Muscle layer of duodenum (tissue), 2 donors: Measurements from ENCODE around the gene KIF26A.
"Not testable (repeated sequence)": the region's sequence is repeated elsewhere in the genome, so short reads cannot be mapped to it uniquely, and the experiment has no call there.

Source experiments
- H3K27ac ChIP-seq: one replicate; pipeline ENCODE4 v1.7.0; 2013; ENCODE audit warnings: mild to moderate bottlenecking, low read length
- H3K27me3 ChIP-seq: one replicate; pipeline ENCODE4 v1.7.0; 2013; ENCODE audit warnings: low read depth, mild to moderate bottlenecking, control low read depth, low read length
- H3K36me3 ChIP-seq, 2 donors: one replicate each; pipeline ENCODE4 v1.7.0; 2013; ENCODE audit warnings: low read length in 2 of 2, control low read depth in 1 of 2, mild to moderate bottlenecking in 1 of 2; ENCODE audit not compliant: insufficient read depth in 2 of 2, control insufficient read depth in 1 of 2
- H3K4me1 ChIP-seq, 2 donors: one replicate each; pipeline ENCODE4 v1.7.0; 2013; ENCODE audit warnings: low read length in 2 of 2, mild to moderate bottlenecking in 2 of 2, control low read depth in 1 of 2, moderate library complexity in 1 of 2; ENCODE audit not compliant: insufficient read depth in 2 of 2, control insufficient read depth in 1 of 2
- H3K4me3 ChIP-seq, 2 donors: one replicate each; pipeline ENCODE4 v1.7.0; 2013; ENCODE audit warnings: low read length in 2 of 2, low read depth in 1 of 2, mild to moderate bottlenecking in 1 of 2
- H3K9me3 ChIP-seq, 2 donors: one replicate each; pipeline ENCODE4 v1.7.0; 2013; ENCODE audit warnings: low read length in 2 of 2, control low read depth in 1 of 2, mild to moderate bottlenecking in 1 of 2; ENCODE audit not compliant: control insufficient read depth in 1 of 2
- donor health status: healthy.

KIF26A gene

DNA sequence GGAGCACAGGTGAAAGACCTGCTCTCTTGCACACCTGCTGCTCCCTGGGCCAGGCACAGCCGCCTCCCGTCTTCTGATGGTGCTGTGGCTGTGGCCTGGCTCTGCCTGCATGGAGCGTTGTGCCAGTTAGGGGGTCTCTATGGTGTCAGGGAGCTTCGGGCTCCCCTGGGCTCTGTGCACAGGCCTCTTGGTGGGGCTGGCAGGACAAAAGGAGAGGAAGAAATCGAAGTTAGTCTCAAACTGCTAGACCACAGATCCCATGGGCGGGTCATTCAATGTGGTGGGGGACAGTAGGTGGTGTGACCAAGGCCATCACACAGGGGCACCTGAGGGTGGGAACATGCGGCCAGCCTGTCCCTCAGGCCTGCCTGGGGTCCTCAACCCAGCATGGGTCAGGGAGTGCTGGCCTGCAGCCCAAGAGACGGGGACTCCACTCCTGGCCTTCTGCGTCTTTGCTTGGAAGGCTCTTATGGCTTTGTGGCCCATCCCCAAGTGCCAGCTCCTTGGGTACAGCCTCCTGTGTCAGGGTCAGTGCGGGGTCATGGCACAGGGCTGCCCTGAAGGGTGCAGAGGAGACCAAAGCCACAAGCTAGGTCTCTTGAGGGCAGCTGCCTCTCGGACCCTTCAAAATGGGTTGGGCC, 84.1 kb downstream of the KIF26A start:
- peaks cover under 1 to 3% of the 10 kb centered on the region in 2 donors for H3K9me3 ChIP-seq
- no peaks in the 10 kb centered on the region for H3K36me3 ChIP-seq
- no peaks in the 10 kb centered on the region for H3K27me3 ChIP-seq
- H3K4me1 ChIP-seq: no peaks in the 10 kb centered on the region
- H3K27ac ChIP-seq: no peak overlapping the region
- H3K4me3 ChIP-seq: no peak overlapping the region

DNA sequence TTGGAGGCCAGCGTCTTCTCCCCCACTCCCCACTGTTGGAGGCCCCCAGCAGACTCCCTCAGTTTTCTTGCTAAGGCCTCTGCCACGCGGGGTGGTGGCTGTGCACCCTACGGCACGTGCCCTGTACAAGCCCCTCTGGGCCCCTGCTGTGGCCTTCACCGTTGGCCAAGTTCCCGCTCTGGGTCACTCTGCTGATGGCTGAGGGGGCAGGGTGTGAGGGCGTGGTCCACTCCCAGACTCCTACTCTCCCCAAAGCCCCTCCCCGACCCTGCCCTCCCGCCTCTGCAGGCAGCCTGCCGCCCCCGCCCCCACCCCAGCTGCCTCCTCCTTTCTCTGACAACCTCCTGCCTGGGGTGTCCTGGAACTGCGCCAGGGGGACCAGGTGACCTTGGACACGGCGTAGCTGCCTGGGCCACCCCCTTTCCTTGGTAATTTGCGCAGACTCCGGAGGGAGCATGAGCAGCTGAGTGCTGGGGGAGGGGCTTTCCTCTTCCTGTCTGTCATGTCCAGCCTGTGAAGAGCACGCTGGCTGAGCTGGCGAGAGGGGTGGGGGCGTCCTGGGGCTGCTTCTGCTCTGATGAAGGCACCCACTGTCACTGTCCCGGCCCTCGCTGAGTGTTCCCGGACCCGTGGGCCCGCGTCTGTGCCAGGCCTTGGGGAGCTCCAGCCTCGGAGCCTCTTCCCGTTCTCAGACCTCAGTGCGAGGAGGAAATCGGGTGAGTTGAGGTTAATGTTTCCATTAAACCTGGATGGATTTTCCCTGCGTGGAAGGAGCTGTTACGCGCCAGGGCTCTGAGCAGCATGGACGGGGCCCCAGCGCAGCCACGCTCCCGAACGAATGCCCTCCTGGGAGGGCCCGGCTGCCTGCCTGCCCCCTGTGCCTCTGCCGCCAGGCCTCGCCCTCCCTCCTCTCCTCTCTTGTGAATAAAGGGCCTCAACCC, 85.0 kb downstream of the KIF26A start:
- Histone ChIP-seq H3K4me3 (peak overlapping the region; percentile 12 to 33), H3K9me3 (peaks cover 3 to 7% of the 10 kb centered on the region in 2 donors), H3K4me1 (no peaks in the 10 kb centered on the region), H3K27me3 (no peaks in the 10 kb centered on the region), H3K27ac (no peak overlapping the region), H3K36me3 (no peaks in the 10 kb centered on the region)

DNA sequence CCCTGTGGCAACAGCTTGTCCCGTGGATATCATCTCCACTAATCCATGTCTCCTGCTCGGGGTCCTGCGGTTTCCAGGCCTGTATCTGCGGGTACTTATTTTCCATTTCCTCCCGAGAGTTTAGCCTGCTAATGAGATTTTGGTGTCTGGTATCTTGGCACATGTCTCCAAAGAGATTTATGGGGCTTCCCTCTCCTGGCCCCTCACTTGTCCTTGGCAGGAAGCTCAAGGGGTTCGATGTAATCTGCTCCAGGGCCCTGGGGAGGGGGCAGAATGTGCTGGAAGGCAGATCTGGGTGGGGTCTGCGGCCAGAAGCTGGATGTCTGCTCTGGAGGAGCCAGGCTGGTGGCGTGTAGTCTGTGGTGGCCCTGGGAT, 85.7 kb downstream of the KIF26A start:
- Histone ChIP-seq H3K9me3 (peaks cover 3 to 7% of the 10 kb centered on the region in 2 donors), H3K4me3 (peak overlapping the region; percentile 12 to 33), H3K4me1 (no peaks in the 10 kb centered on the region), H3K27me3 (no peaks in the 10 kb centered on the region), H3K36me3 (no peaks in the 10 kb centered on the region), H3K27ac (no peak overlapping the region)

DNA sequence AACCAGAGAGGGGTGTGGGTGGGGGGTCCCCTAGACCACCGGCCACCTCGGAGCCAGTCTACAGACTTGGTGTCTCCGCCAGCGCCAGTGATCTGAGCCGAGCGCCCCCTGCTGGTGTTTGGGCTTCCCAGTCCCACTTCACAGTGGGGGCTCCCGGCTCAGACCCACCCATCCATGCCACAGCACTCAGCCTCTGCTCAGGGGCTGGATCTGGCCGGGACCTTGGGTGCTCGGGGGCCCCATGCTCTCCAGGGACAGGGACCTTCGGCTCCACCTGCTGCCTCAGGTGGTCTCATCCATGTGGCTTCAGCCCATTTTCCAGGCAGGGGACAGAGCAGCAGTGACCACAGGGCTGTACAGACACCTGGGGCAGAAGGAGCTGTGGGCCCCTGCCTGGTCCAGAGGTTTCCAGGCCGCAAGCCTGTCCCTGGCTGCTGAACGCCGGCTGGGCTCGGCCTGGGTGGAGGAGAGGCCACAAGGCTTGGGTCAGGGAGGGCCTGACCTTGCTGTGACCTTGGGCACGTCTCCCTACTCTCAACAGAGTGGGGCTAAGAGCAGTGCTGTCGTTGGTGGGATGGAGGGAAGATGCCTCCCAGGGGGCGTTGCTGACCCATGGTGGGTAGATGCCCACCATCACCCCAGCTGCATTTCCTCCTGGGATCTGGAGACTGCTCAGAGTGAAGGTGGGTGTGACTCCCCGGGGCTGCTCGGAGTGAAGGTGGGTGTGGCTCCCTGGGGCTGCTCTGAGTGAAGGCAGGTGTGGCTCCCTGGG, 86.3 kb downstream of the KIF26A start:
- no peak overlapping the region for H3K4me3 ChIP-seq
- H3K4me1 ChIP-seq: no peaks in the 10 kb centered on the region
- no peaks in the 10 kb centered on the region for H3K27me3 ChIP-seq
- H3K27ac ChIP-seq: peak overlapping the region; percentile 31
- no peaks in the 10 kb centered on the region for H3K36me3 ChIP-seq
- peaks cover 3 to 7% of the 10 kb centered on the region in 2 donors for H3K9me3 ChIP-seq

DNA sequence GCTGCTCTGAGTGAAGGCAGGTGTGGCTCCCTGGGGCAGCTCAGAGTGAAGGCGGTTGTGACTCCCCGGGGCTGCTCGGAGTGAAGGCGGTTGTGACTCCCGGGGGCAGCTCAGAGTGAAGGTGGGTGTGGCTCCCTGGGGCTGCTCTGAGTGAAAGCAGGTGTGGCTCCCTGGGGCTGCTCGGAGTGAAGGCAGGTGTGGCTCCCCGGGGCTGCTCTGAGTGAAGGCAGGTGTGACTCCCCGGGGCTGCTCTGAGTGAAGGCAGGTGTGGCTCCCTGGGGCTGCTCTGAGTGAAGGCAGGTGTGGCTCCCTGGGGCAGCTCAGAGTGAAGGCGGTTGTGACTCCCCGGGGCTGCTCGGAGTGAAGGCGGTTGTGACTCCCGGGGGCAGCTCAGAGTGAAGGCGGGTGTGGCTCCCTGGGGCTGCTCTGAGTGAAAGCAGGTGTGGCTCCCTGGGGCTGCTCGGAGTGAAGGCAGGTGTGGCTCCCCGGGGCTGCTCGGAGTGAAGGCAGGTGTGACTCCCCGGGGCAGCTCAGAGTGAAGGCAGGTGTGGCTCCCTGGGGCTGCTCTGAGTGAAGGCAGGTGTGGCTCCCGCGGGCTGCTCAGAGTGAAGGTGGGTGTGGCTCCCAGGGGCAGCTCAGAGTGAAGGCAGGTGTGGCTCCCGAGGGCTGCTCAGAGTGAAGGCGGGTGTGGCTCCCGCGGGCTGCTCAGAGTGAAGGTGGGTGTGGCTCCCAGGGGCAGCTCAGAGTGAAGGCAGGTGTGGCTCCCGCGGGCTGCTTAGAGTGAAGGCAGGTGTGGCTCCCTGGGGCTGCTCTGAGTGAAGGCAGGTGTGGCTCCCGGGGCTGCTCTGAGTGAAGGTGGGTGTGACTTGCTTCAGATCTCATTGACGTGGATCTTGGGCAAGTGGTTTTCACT, 87.1 kb downstream of the KIF26A start:
- H3K27me3 ChIP-seq, H3K9me3 ChIP-seq, H3K4me3 ChIP-seq, H3K4me1 ChIP-seq, H3K36me3 ChIP-seq: not testable (repeated sequence)
- H3K27ac ChIP-seq: peak overlapping the region; percentile 54

DNA sequence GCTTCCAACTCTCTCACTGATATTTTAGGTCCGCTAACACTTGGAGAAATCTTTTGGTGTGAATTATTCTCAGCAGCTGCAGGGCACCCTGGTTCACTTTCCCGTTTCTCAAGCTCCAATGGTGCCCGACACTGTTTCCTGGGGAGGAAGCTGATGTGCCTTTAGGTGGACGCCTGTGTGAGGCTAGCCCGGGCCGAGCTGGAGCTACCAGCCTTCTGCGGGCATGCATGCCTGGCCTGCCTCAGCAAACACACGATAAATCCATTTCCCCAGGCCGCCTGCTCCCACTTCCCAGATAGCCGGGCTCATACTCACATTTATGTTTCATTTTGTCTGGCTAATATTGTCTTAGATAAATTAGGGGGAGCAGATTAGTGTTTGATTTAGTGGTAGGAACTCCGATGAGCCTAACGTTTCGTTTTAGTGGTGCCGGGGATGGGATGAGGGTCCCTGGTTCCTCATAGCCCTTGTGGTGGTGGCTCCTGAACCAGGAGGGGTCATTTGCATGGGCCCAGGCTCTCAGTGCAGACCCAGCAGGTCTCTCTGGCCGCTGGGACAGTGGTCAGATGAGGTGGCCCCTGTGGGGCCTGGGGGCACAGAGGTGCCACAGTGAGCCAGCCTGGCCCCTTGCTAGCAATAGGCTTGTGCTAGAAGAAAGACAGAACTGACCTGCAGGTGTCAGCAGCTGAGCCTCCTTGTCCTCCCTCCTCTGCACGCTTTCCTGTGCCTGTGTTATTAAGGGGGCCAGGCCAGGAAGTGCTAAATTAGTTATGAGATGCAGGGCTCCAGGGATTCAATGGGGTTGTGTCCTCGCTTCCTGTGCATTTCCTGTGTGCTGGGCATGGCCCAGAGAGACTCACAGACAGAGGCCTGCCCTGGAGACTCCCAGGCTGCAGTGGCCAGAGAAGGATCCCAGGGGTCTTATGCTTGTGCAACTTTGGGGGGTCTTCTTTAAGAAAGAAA, 88.3 kb downstream of the KIF26A start:
- H3K27ac ChIP-seq: peak overlapping the region; percentile 54
- H3K9me3 ChIP-seq: peaks cover 3 to 7% of the 10 kb centered on the region in 2 donors
- H3K36me3 ChIP-seq: no peaks in the 10 kb centered on the region

DNA sequence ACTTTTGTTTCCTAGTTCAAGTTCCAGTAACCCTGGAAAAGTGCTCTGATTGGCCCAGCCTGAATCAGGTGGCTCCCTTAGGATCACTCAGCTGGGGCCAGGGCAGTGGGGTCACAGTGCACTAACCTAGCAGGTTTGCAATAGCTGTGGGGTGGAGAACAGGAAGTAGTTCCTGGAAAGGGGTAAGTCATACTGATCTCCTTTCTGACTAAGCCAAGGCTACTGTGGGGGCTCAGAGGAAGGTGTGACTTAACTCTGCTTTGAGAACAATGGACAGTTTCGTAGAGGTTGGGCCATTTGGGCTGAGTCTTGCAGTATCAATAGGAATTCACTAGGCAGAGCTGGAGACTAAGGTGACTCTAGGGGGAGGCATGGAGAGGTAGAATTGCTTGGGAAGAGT, 89.4 kb downstream of the KIF26A start:
- Histone ChIP-seq H3K27me3 (no peaks in the 10 kb centered on the region), H3K9me3 (peaks cover 3 to 13% of the 10 kb centered on the region in 2 donors), H3K36me3 (no peaks in the 10 kb centered on the region), H3K4me3 (no peak overlapping the region), H3K27ac (no peak overlapping the region), H3K4me1 (no peaks in the 10 kb centered on the region)

More for the DNA sequence above, 88.3 kb downstream of the KIF26A start:
- no peaks in the 10 kb centered on the region for H3K4me1 ChIP-seq
- H3K27me3 ChIP-seq: no peaks in the 10 kb centered on the region
- no peak overlapping the region for H3K4me3 ChIP-seq

DNA sequence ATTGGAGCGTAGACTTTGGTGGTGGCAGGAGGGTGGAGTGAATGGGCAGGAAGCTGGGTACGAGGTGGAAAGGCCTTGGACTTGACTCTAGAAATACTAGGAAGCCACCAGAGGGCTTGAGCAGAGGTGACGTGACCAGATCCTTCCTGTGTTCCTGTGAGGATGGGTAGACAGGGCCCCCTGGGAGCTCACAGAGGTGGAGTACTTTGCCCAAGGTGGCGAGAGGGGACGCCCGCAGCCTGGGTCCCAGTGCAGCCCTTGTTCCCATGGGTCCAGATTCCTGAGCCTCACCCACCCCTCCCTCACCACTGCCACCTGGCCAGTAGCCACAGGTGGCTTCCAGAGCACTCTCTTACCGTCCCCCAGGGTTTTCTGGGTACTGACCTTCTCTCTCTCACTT, 89.8 kb downstream of the KIF26A start:
- Histone ChIP-seq H3K4me1 (no peaks in the 10 kb centered on the region), H3K4me3 (no peak overlapping the region), H3K27me3 (no peaks in the 10 kb centered on the region), H3K36me3 (no peaks in the 10 kb centered on the region), H3K27ac (no peak overlapping the region), H3K9me3 (peaks cover 3 to 13% of the 10 kb centered on the region in 2 donors)

DNA sequence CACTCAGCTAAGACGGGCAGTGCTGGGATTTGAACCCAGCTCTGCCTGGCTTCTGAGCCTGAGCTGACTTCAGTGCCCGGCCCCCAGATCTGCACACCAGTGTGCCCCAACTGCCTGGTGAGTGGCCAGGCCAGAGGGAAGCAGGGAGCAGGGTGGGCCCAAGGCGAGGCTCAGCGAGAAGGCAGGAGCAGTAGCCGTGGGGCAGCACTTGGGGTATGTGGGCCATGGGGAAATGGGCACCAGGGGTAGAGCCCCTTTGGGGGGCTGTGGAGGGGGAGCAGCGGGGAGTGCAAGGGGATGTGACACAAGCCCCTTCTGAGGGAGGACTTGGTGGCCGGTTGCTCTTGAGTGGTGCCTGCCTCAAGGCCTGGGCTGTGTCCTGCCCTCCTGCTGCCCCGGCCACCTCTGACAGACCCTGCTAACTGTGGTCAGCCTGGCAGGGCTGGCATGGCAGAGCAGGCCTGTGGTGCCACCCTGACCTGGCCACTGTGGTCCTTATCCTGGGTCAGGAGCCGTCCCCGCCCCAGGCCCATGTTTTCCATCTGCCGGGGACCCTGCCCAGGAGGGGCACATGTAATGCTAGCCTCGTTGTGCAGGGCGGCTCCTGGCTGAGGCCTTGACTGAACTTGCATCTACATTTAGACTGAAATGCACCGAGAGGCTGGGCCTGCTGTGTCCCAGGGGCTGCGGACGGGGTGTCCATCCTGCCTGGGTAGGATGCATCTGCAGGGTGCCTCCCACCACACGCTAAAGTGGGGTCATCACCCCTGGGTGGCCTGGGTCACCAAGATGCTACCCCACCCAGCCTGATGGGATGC, 90.5 kb downstream of the KIF26A start:
- H3K27me3 ChIP-seq: no peaks in the 10 kb centered on the region
- H3K27ac ChIP-seq: no peak overlapping the region
- H3K4me1 ChIP-seq: no peaks in the 10 kb centered on the region
- no peaks in the 10 kb centered on the region for H3K36me3 ChIP-seq
- peaks cover 3 to 13% of the 10 kb centered on the region in 2 donors for H3K9me3 ChIP-seq
- H3K4me3 ChIP-seq: no peak overlapping the region
